Liver (tissue), 9 donors: ENCODE results near the gene KRTAP10-6. TPM values are rescaled to one million over a fixed set of nuclear protein-coding genes. Genes with fewer than 3 reads are reported as not detected.

Experiments used
- DNase-seq: peaks from one replicate; pipeline ENCODE4 v3.0.0-alpha.2; 2017; ENCODE audit warnings: low spot score
- H3K27ac ChIP-seq, 2 donors: one replicate each; pipeline ENCODE4 v1.7.0; 2013; ENCODE audit warnings: inconsistent platforms in 2 of 2, low read length in 2 of 2, control low read depth in 1 of 2, low read depth in 1 of 2, mild to moderate bottlenecking in 1 of 2
- H3K27me3 ChIP-seq, 4 donors: one replicate each; pipeline versions ENCODE4 v1.6.1 to v1.7.0; 2013; ENCODE audit warnings: low read length in 3 of 4, inconsistent platforms in 1 of 4, mild to moderate bottlenecking in 1 of 4, moderate library complexity in 1 of 4; ENCODE audit not compliant: control insufficient read depth in 4 of 4, insufficient read depth in 4 of 4
- H3K36me3 ChIP-seq, 4 donors: one replicate each; pipeline versions ENCODE4 v1.6.1 to v1.7.0; 2013; ENCODE audit warnings: low read length in 3 of 4, mild to moderate bottlenecking in 3 of 4, low read depth in 1 of 4, moderate library complexity in 1 of 4; ENCODE audit not compliant: control insufficient read depth in 4 of 4, insufficient read depth in 3 of 4
- H3K4me1 ChIP-seq, 4 donors: one replicate each; pipeline versions ENCODE4 v1.6.1 to v1.7.0; 2013; ENCODE audit warnings: low read length in 3 of 4, mild to moderate bottlenecking in 3 of 4, moderate library complexity in 1 of 4; ENCODE audit not compliant: control insufficient read depth in 4 of 4, insufficient read depth in 4 of 4
- H3K4me3 ChIP-seq, 3 donors: one replicate each; pipeline versions ENCODE4 v1.6.1 to v1.7.0; 2013; ENCODE audit warnings: low read length in 3 of 3, control low read depth in 1 of 3, low read depth in 1 of 3, mild to moderate bottlenecking in 1 of 3
- H3K9ac ChIP-seq, 2 donors: one replicate each; pipeline ENCODE4 v1.7.0; 2013; ENCODE audit warnings: low read length in 2 of 2, mild to moderate bottlenecking in 2 of 2, moderate library complexity in 2 of 2, control low read depth in 1 of 2, low read depth in 1 of 2
- H3K9me3 ChIP-seq, 4 donors: one replicate each; pipeline versions ENCODE4 v1.6.1 to v1.7.0; 2013; ENCODE audit warnings: low read length in 3 of 4; ENCODE audit not compliant: control insufficient read depth in 4 of 4
- EGR1 ChIP-seq, 2 donors: IDR thresholded peaks; 2 replicates each; pipeline ENCODE4 v1.6.1; 2016 to 2018; ENCODE audit warnings: antibody characterized with exemption in 2 of 2, low read depth in 2 of 2
- FOXA1 ChIP-seq: IDR thresholded peaks from 2 replicates; pipeline ENCODE4 v1.6.1; 2016; ENCODE audit warnings: antibody characterized with exemption
- FOXA2 ChIP-seq: IDR thresholded peaks from 2 replicates; pipeline ENCODE4 v1.6.1; 2016; ENCODE audit warnings: antibody characterized with exemption
- GABPA ChIP-seq, 2 donors: IDR thresholded peaks in 1 of 2; conservative IDR thresholded peaks in 1 of 2; 2 replicates each; pipeline ENCODE4 v1.6.1; 2016; ENCODE audit warnings: antibody characterized with exemption in 2 of 2, mild to moderate bottlenecking in 1 of 2, moderate library complexity in 1 of 2
- HNF4A ChIP-seq, 2 donors: conservative IDR thresholded peaks; 2 replicates each; pipeline ENCODE4 v1.6.1; 2016; ENCODE audit warnings: antibody characterized with exemption in 2 of 2, mild to moderate bottlenecking in 2 of 2
- HNF4G ChIP-seq: IDR thresholded peaks from 2 replicates; pipeline ENCODE4 v1.6.1; 2016; ENCODE audit warnings: antibody characterized with exemption
- JUND ChIP-seq, 2 donors: IDR thresholded peaks; 2 replicates each; pipeline ENCODE4 v1.6.1; 2016; ENCODE audit warnings: antibody characterized with exemption in 2 of 2
- MAX ChIP-seq: IDR thresholded peaks from 2 replicates; pipeline ENCODE4 v1.6.1; 2016; ENCODE audit warnings: antibody characterized with exemption
- RAD21 ChIP-seq, 2 donors: IDR thresholded peaks; 2 replicates each; pipeline ENCODE4 v1.6.1; 2016; ENCODE audit warnings: antibody characterized with exemption in 2 of 2, mild to moderate bottlenecking in 2 of 2
- REST ChIP-seq: IDR thresholded peaks from 2 replicates; pipeline ENCODE4 v1.6.1; 2016; ENCODE audit warnings: antibody characterized with exemption, mild to moderate bottlenecking
- RXRA ChIP-seq, 2 donors: IDR thresholded peaks; 2 replicates each; pipeline ENCODE4 v1.6.1; 2017 to 2018; ENCODE audit warnings: antibody characterized with exemption in 2 of 2, mild to moderate bottlenecking in 1 of 2
- SP1 ChIP-seq: IDR thresholded peaks from 2 replicates; pipeline ENCODE4 v1.6.1; 2018; ENCODE audit warnings: antibody characterized with exemption, mild to moderate bottlenecking
- TAF1 ChIP-seq: conservative IDR thresholded peaks from 2 replicates; pipeline ENCODE4 v1.6.1; 2016; ENCODE audit warnings: antibody characterized with exemption, mild to moderate bottlenecking
- YY1 ChIP-seq: IDR thresholded peaks from 2 replicates; pipeline ENCODE4 v1.6.1; 2016; ENCODE audit warnings: antibody characterized with exemption, mild to moderate bottlenecking
- WGBS: extraction: QIAGEN DNeasy Blood & Tissue Kit; methylation state at CpG from one replicate; pipeline ENCODE4 v1.1.7; 2013; 5-methylcytosine and 5-hydroxymethylcytosine counted together
- polyA plus RNA-seq, 2 donors: library from polyadenylated mRNA; stranded (reverse) in 1 of 2; unstranded in 1 of 2; fragments of 200-250 nt in 1 of 2; fragments of >200 nt in 1 of 2; fragmentation: Nextera tagmentation in 1 of 2; extraction: Ambion mirVana in 1 of 2; gene quantifications; one replicate each; pipeline versions ENCODE4 v1.2.1 to v1.2.3, GENCODE V29; 2013 to 2015
- total RNA-seq, 2 donors: library from RNA; depleted of rRNA; stranded (reverse); fragments of >200 nt; gene quantifications; one replicate each; pipeline ENCODE4 v1.2.3, GENCODE V29; 2014
- TF ChIP-seq, protein P1 (sequence below): IDR thresholded peaks from 2 replicates; pipeline ENCODE4 v1.6.1; 2016; ENCODE audit warnings: antibody characterized with exemption
- TF ChIP-seq, protein P2 (sequence below): fragments of 150-350 bp; IDR thresholded peaks from 2 replicates; pipeline ENCODE4 v1.5.1; 2017; ENCODE audit warnings: improper control_type of control experiment, low read depth, low read length; ENCODE audit not compliant: missing input control
- TF ChIP-seq, protein P3 (sequence below): IDR thresholded peaks from 2 replicates; pipeline ENCODE4 v1.6.1; 2016; ENCODE audit warnings: antibody characterized with exemption
- donor health status: healthy.
- donor health status: healthy.
- donor health status: healthy.
- donor health status: healthy.
- donor health status: healthy.

The KRTAP10-6 gene
- total and polyA plus RNA-seq, 4 donors: not detected

GRCh38 chr21:44626262-44626661 is 34.0 kb upstream of the KRTAP10-6 start:
- TF ChIP-seq RXRA (IDR thresholded peaks at IDR 0.05) (no peak), MAX (no peak), GABPA (IDR thresholded peaks at IDR 0.05 in 1 of 2, conservative IDR thresholded peaks at IDR 0.05 in 1 of 2) (no peak), REST (no peak), HNF4G (no peak), SP1 (no peak), JUND (IDR thresholded peaks at IDR 0.05) (no peak), FOXA2 (no peak), FOXA1 (no peak), EGR1 (IDR thresholded peaks at IDR 0.05; ENCODE audit: low read depth in 2 of 2) (no peak), TAF1 (no peak)
- TF ChIP-seq, protein P1, sequence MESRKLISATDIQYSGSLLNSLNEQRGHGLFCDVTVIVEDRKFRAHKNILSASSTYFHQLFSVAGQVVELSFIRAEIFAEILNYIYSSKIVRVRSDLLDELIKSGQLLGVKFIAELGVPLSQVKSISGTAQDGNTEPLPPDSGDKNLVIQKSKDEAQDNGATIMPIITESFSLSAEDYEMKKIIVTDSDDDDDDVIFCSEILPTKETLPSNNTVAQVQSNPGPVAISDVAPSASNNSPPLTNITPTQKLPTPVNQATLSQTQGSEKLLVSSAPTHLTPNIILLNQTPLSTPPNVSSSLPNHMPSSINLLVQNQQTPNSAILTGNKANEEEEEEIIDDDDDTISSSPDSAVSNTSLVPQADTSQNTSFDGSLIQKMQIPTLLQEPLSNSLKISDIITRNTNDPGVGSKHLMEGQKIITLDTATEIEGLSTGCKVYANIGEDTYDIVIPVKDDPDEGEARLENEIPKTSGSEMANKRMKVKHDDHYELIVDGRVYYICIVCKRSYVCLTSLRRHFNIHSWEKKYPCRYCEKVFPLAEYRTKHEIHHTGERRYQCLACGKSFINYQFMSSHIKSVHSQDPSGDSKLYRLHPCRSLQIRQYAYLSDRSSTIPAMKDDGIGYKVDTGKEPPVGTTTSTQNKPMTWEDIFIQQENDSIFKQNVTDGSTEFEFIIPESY: no peak
- TF ChIP-seq, protein P2, sequence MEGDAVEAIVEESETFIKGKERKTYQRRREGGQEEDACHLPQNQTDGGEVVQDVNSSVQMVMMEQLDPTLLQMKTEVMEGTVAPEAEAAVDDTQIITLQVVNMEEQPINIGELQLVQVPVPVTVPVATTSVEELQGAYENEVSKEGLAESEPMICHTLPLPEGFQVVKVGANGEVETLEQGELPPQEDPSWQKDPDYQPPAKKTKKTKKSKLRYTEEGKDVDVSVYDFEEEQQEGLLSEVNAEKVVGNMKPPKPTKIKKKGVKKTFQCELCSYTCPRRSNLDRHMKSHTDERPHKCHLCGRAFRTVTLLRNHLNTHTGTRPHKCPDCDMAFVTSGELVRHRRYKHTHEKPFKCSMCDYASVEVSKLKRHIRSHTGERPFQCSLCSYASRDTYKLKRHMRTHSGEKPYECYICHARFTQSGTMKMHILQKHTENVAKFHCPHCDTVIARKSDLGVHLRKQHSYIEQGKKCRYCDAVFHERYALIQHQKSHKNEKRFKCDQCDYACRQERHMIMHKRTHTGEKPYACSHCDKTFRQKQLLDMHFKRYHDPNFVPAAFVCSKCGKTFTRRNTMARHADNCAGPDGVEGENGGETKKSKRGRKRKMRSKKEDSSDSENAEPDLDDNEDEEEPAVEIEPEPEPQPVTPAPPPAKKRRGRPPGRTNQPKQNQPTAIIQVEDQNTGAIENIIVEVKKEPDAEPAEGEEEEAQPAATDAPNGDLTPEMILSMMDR: no peak
- TF ChIP-seq, protein P3, sequence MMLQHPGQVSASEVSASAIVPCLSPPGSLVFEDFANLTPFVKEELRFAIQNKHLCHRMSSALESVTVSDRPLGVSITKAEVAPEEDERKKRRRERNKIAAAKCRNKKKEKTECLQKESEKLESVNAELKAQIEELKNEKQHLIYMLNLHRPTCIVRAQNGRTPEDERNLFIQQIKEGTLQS: no peak
- WGBS: 75% methylated on average over 10 of the region's 10 CpGs
- no peak overlapping the region for H3K4me3 ChIP-seq
- H3K9me3 ChIP-seq: peaks cover 1 to 12% (median 3%) of the 10 kb centered on the region in 4 donors
- no peaks in the 10 kb centered on the region for H3K36me3 ChIP-seq
- H3K27me3 ChIP-seq: no peaks in the 10 kb centered on the region
- H3K9ac ChIP-seq: no peak overlapping the region
- H3K4me1 ChIP-seq: no peaks in the 10 kb centered on the region
- no peak for DNase-seq
- H3K27ac ChIP-seq: no peak overlapping the region

- Histone ChIP-seq H3K9ac (no peak overlapping the region), H3K9me3 (peaks cover 0 to 9% (median 2%) of the 10 kb centered on the region in 4 donors), H3K36me3 (no peaks in the 10 kb centered on the region), H3K4me3 (no peak overlapping the region), H3K27ac (no peak overlapping the region), H3K27me3 (no peaks in the 10 kb centered on the region), H3K4me1 (no peaks in the 10 kb centered on the region)
- 89% methylated on average over 7 of the region's 7 CpGs for WGBS
- DNase-seq: no peak
- TF ChIP-seq, protein P2: no peak
- TF ChIP-seq YY1: no peak
- no peak for TF ChIP-seq SP1
- no peak for TF ChIP-seq RXRA (IDR thresholded peaks at IDR 0.05)
- TF ChIP-seq TAF1: no peak
- TF ChIP-seq GABPA (IDR thresholded peaks at IDR 0.05 in 1 of 2, conservative IDR thresholded peaks at IDR 0.05 in 1 of 2): no peak
- TF ChIP-seq HNF4G: no peak
- TF ChIP-seq MAX: no peak
- no peak for TF ChIP-seq JUND (IDR thresholded peaks at IDR 0.05)
- no peak for TF ChIP-seq RAD21 (IDR thresholded peaks at IDR 0.05)
- TF ChIP-seq REST: no peak
- TF ChIP-seq FOXA1: no peak
- no peak for TF ChIP-seq HNF4A (conservative IDR thresholded peaks at IDR 0.05)
- TF ChIP-seq FOXA2: no peak
These were observed 33.5 kb upstream of the KRTAP10-6 start for GRCh38 chr21:44625756-44626155.
